PC-3 (cell line): ENCODE data around the gene SYT11. TPM values are rescaled to one million over a fixed set of nuclear protein-coding genes. Genes with fewer than 3 reads are reported as not detected.

Source experiments
- ATAC-seq: fragments of 200-7000 bp; cut with Tn5 transposase; 2 replicates; pipeline ENCODE4 v1.9.1; 2020; ENCODE audit warnings: mild to moderate bottlenecking, moderate library complexity
- BruUV-seq: library from RNA; stranded (reverse); fragments of 400-500 nt; replicated peaks from 2 replicates; lab custom pipeline; 2021; lab: Mats Ljungman, UMichigan
- CTCF ChIA-PET: fragments of 300-600 bp; sonication (Branson Sonifier 250); formaldehyde crosslinking; loops from one replicate; lab custom pipeline; 2022; ENCODE audit warnings: antibody characterized with exemption; lab: Charles Lee
- POLR2A ChIA-PET: fragments of 300-600 bp; sonication (Branson Sonifier 250); formaldehyde crosslinking; loops from one replicate; lab custom pipeline; 2022; ENCODE audit warnings: antibody characterized with exemption; ENCODE audit not compliant: unreplicated experiment; lab: Charles Lee
- DNase-seq: peaks from one replicate; pipeline ENCODE4 v3.0.0-alpha.2; 2015
- H2AFZ ChIP-seq: fragments of 300-600 bp; sonication (generic); 2 replicates; pipeline ENCODE4 v1.6.0; 2016; ENCODE audit warnings: antibody characterized with exemption, low read length
- H3F3A ChIP-seq: fragments of 300-600 bp; sonication (generic); one replicate; pipeline ENCODE4 v1.6.0; 2017; ENCODE audit warnings: antibody characterized with exemption, low read length, control low read depth, mild to moderate bottlenecking; ENCODE audit not compliant: unreplicated experiment
- H3K27ac ChIP-seq: fragments of 300-600 bp; sonication (generic); 2 replicates; pipeline ENCODE4 v1.5.1; 2016; ENCODE audit warnings: mild to moderate bottlenecking, low read length
- H3K27me3 ChIP-seq: fragments of 300-600 bp; sonication (generic); 2 replicates; pipeline ENCODE4 v1.6.1; 2016; ENCODE audit warnings: low read length, mixed read lengths
- H3K36me3 ChIP-seq: fragments of 300-600 bp; sonication (generic); 2 replicates; pipeline ENCODE4 v1.6.1; 2016; ENCODE audit warnings: low read depth, mixed run types, low read length, mixed read lengths
- H3K4me1 ChIP-seq: fragments of 300-600 bp; sonication (generic); 2 replicates; pipeline ENCODE4 v1.5.1; 2016; ENCODE audit warnings: low read length; ENCODE audit not compliant: insufficient read depth
- H3K4me2 ChIP-seq: fragments of 300-600 bp; sonication (generic); 2 replicates; pipeline ENCODE4 v1.6.0; 2016; ENCODE audit warnings: low read length
- H3K4me3 ChIP-seq: fragments of 300-600 bp; sonication (generic); 2 replicates; pipeline ENCODE4 v1.5.1; 2016; ENCODE audit warnings: mild to moderate bottlenecking, low read length, mixed read lengths
- H3K79me2 ChIP-seq: fragments of 300-600 bp; sonication (generic); 2 replicates; pipeline ENCODE4 v1.6.1; 2017; ENCODE audit warnings: low read length, mixed read lengths
- H3K9ac ChIP-seq: fragments of 300-600 bp; sonication (generic); 2 replicates; pipeline ENCODE4 v1.6.0; 2016; ENCODE audit warnings: mild to moderate bottlenecking, low read length
- H3K9me2 ChIP-seq: fragments of 300-600 bp; sonication (generic); replicated peaks from 2 replicates; pipeline ENCODE4 v1.6.1; 2016; ENCODE audit warnings: mixed run types, low read length, mixed read lengths
- H3K9me3 ChIP-seq: fragments of 300-600 bp; sonication (generic); 2 replicates; pipeline ENCODE4 v1.6.1; 2016; ENCODE audit warnings: low read length, mixed read lengths
- H4K20me1 ChIP-seq: fragments of 300-600 bp; sonication (generic); 2 replicates; pipeline ENCODE4 v1.6.1; 2016; ENCODE audit warnings: low read length, mixed read lengths
- CTCF ChIP-seq: fragments of 300-600 bp; sonication (generic); conservative IDR thresholded peaks from 2 replicates; pipeline ENCODE4 v1.5.1; 2017; ENCODE audit warnings: antibody characterized with exemption, low read depth, mild to moderate bottlenecking, low read length
- EZH2 ChIP-seq: fragments of 300-600 bp; sonication (generic); IDR thresholded peaks from one replicate; pipeline ENCODE4 v1.6.1; 2017; ENCODE audit warnings: antibody characterized with exemption, mild to moderate bottlenecking, low read length; ENCODE audit not compliant: unreplicated experiment
- EZH2phosphoT487 ChIP-seq: fragments of 300-600 bp; sonication (generic); IDR thresholded peaks from 2 replicates; pipeline ENCODE4 v1.6.1; 2018; ENCODE audit warnings: mild to moderate bottlenecking, antibody characterized with exemption, low read length, borderline replicate concordance
- intact Hi-C: fragments of 100-400 bp; cut with micrococcal nuclease; formaldehyde crosslinking; loops from 2 replicates; pipeline ENCODE4 v1.9.0; 2023
- total RNA-seq: library from RNA; depleted of rRNA; stranded (reverse); fragments of >200 nt; gene quantifications from 2 replicates; pipeline ENCODE4 v1.2.3, GENCODE V29; 2014

Gene SYT11
- total RNA-seq, 1 experiment from 2014 or later: 0.44 TPM

DNA sequence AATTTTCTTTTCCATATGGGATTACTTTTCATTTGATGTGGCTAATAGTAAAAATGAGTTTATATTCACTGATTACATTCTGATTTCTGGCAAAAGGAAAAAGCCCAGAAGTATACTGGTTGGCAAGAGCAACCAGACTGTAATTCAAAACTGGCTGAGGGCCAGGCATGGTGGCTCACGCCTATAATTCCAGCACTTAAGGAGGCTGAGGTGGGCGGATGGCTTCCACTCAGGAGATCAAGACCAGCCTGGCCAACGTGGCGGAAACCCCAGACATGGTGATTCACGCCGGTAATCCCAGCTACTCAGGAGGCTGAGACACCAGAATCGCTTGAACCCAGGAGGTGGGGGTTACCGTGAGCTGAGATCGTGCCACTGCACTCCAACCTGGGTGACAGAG lies 14.5 kb downstream of the SYT11 start:
- H2AFZ ChIP-seq: no peak overlapping the region

DNA sequence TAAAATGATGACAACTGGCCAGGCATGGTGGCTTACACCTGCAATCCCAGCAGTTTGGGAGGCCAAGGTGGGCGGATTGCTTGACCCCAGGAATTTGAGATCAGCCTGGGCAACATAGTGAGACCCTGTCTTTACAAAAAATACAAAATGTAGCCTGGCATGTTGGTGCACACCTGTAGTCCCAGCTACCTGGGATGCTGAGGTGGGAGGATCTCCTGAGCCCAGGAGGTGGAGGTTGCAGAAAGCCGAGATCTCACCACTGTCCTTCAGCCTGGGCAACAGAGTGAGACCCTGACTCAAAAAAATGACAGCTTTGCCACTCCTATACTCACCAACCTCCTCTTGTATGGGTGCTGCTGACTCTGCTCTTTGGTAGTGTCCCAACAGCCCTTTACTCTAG lies 18.6 kb downstream of the SYT11 start:
- H3K27me3 ChIP-seq: no peaks in the 10 kb centered on the region
- H3K9me2 ChIP-seq: no peaks in the 10 kb centered on the region
- no peak for TF ChIP-seq EZH2phosphoT487
- H3K4me2 ChIP-seq: no peak overlapping the region
- ATAC-seq (no peak), DNase-seq (no peak)
- no peaks in the 10 kb centered on the region for H3K36me3 ChIP-seq
- H2AFZ ChIP-seq: no peak overlapping the region
- BruUV-seq: no TSS peak
- no peaks in the 10 kb centered on the region for H3K79me2 ChIP-seq
- no peak overlapping the region for H3K27ac ChIP-seq
- no peaks in the 10 kb centered on the region for H3F3A ChIP-seq
- no peaks in the 10 kb centered on the region for H3K4me1 ChIP-seq
- H3K9me3 ChIP-seq: no peaks in the 10 kb centered on the region
- no peak overlapping the region for H3K4me3 ChIP-seq
- CTCF ChIA-PET: no interaction called here
- intact Hi-C loops: no loop called here
- no peaks in the 10 kb centered on the region for H4K20me1 ChIP-seq
- H3K9ac ChIP-seq: no peak overlapping the region
- POLR2A ChIA-PET: no interaction called here

More for the DNA sequence above, 14.5 kb downstream of the SYT11 start:
- no peaks in the 10 kb centered on the region for H3K79me2 ChIP-seq
- H3K9me3 ChIP-seq: no peaks in the 10 kb centered on the region
- ATAC-seq (peak; percentile 56), DNase-seq (peak; percentile 37)
- no peaks in the 10 kb centered on the region for H3K4me1 ChIP-seq
- BruUV-seq: no TSS peak
- CTCF ChIA-PET: no interaction called here
- POLR2A ChIA-PET: no interaction called here
- intact Hi-C loops: no loop called here
- no peaks in the 10 kb centered on the region for H3K9me2 ChIP-seq
- no peak overlapping the region for H3K4me2 ChIP-seq
- no peaks in the 10 kb centered on the region for H3F3A ChIP-seq
- H3K4me3 ChIP-seq: no peak overlapping the region
- H3K36me3 ChIP-seq: no peaks in the 10 kb centered on the region
- TF ChIP-seq CTCF (no peak), EZH2phosphoT487 (no peak), EZH2 (no peak)
- H3K9ac ChIP-seq: no peak overlapping the region
- no peaks in the 10 kb centered on the region for H4K20me1 ChIP-seq
- H3K27me3 ChIP-seq: no peaks in the 10 kb centered on the region
- H3K27ac ChIP-seq: no peak overlapping the region

GRCh38 chr1:155880251-155880650 lies 20.9 kb downstream of the SYT11 start:
- TF ChIP-seq EZH2: no peak
- no peak for TF ChIP-seq CTCF
- TF ChIP-seq EZH2phosphoT487: no peak
- DNase-seq (no peak), ATAC-seq (no peak)
- intact Hi-C loops: no loop called here
- no peaks in the 10 kb centered on the region for H3F3A ChIP-seq
- no TSS peak for BruUV-seq
- H2AFZ ChIP-seq: no peak overlapping the region
- ChIA-PET CTCF (no interaction called here), POLR2A (interaction anchor here (0.6 kb wide), 1 partner anchor 64 kb away, joined by 5 read pairs; no protein-coding TSS in a partner anchor)
- H3K4me2 ChIP-seq: no peak overlapping the region
- H3K9me3 ChIP-seq: no peaks in the 10 kb centered on the region
- peaks cover 10% of the 10 kb centered on the region for H3K4me1 ChIP-seq
- H4K20me1 ChIP-seq: no peaks in the 10 kb centered on the region
- no peaks in the 10 kb centered on the region for H3K36me3 ChIP-seq
- H3K4me3 ChIP-seq: no peak overlapping the region
- no peaks in the 10 kb centered on the region for H3K27me3 ChIP-seq
- no peaks in the 10 kb centered on the region for H3K79me2 ChIP-seq
- no peak overlapping the region for H3K9ac ChIP-seq
- H3K9me2 ChIP-seq: no peaks in the 10 kb centered on the region
- no peak overlapping the region for H3K27ac ChIP-seq
